SK-N-SH treated with all-trans-retinoic acid at 6 μM for 48 hours (cell line): ENCODE results near the gene DGKI.

Experiments used
- ATAC-seq: fragments of 200-7000 bp; cut with Tn5 transposase; 3 replicates; pipeline ENCODE4 v1.9.1; 2020; ENCODE audit warnings: mild to moderate bottlenecking, moderate library complexity
- ARNTL ChIP-seq: fragments of 450-650 bp; formaldehyde crosslinking; IDR thresholded peaks from 2 replicates; pipeline ENCODE4 v1.5.0; 2020; ENCODE audit warnings: low read depth, mild to moderate bottlenecking, moderate library complexity, borderline replicate concordance
- BACH2 ChIP-seq: fragments of 250-450 bp; sonication (Bioruptor Pico); IDR thresholded peaks from 2 replicates; pipeline ENCODE4 v1.9.0; 2021; ENCODE audit warnings: mild to moderate bottlenecking, borderline replicate concordance
- CREB5 ChIP-seq: fragments of 250-450 bp; sonication (Bioruptor Pico); IDR thresholded peaks from 2 replicates; pipeline ENCODE4 v1.5.1; 2020; ENCODE audit warnings: low read depth, mild to moderate bottlenecking, moderate library complexity
- CSDC2 ChIP-seq: fragments of 250-450 bp; sonication (Bioruptor Pico); IDR thresholded peaks from 2 replicates; pipeline ENCODE4 v1.5.0; 2020; ENCODE audit warnings: mild to moderate bottlenecking, moderate library complexity
- CSRNP3 ChIP-seq: fragments of 250-450 bp; sonication (Bioruptor Pico); IDR thresholded peaks from 2 replicates; pipeline ENCODE4 v1.5.1; 2021; ENCODE audit warnings: mild to moderate bottlenecking, moderate library complexity
- ESRRG ChIP-seq: fragments of 250-450 bp; sonication (Bioruptor Pico); IDR thresholded peaks from 2 replicates; pipeline ENCODE4 v1.6.1; 2021; ENCODE audit warnings: mild to moderate bottlenecking
- GLIS3 ChIP-seq: fragments of 250-450 bp; sonication (Bioruptor Pico); IDR thresholded peaks from 2 replicates; pipeline ENCODE4 v1.5.0; 2020; ENCODE audit warnings: mild to moderate bottlenecking, moderate library complexity
- ISL1 ChIP-seq: fragments of 250-450 bp; sonication (Bioruptor Pico); IDR thresholded peaks from 2 replicates; pipeline ENCODE4 v2.1.2; 2022; ENCODE audit warnings: mild to moderate bottlenecking, moderate library complexity
- OSR1 ChIP-seq: fragments of 250-450 bp; sonication (Bioruptor Pico); IDR thresholded peaks from 2 replicates; pipeline ENCODE4 v1.8.0; 2022; ENCODE audit warnings: moderate library complexity, mild to moderate bottlenecking, inconsistent platforms
- POU6F1 ChIP-seq: fragments of 250-450 bp; sonication (Bioruptor Pico); IDR thresholded peaks from 2 replicates; pipeline ENCODE4 v1.8.0; 2021; ENCODE audit warnings: low read depth, mild to moderate bottlenecking, moderate library complexity, borderline replicate concordance
- PPARA ChIP-seq: fragments of 250-450 bp; sonication (Bioruptor Pico); IDR thresholded peaks from 2 replicates; pipeline ENCODE4 v1.5.0; 2020; ENCODE audit warnings: mild to moderate bottlenecking, borderline replicate concordance
- RARB ChIP-seq: fragments of 250-450 bp; sonication (Bioruptor Pico); IDR thresholded peaks from 2 replicates; pipeline ENCODE4 v1.8.0; 2021; ENCODE audit warnings: mild to moderate bottlenecking, moderate library complexity
- SNAI2 ChIP-seq: fragments of 250-450 bp; sonication (Bioruptor Pico); IDR thresholded peaks from 2 replicates; pipeline ENCODE4 v1.5.0; 2020; ENCODE audit warnings: mild to moderate bottlenecking, moderate library complexity
- TCF4 ChIP-seq: fragments of 250-450 bp; sonication (Bioruptor Pico); IDR thresholded peaks from 2 replicates; pipeline ENCODE4 v1.8.0; 2021; ENCODE audit warnings: mild to moderate bottlenecking, moderate library complexity, borderline replicate concordance
- TSHZ2 ChIP-seq: fragments of 250-450 bp; sonication (Bioruptor Pico); IDR thresholded peaks from 2 replicates; pipeline ENCODE4 v1.5.0; 2020; ENCODE audit warnings: mild to moderate bottlenecking, moderate library complexity
- ZC3H10 ChIP-seq: fragments of 250-450 bp; sonication (Bioruptor Pico); IDR thresholded peaks from 2 replicates; pipeline ENCODE4 v1.5.1; 2021; ENCODE audit warnings: mild to moderate bottlenecking, moderate library complexity
- ZFP3 ChIP-seq: fragments of 250-450 bp; sonication (Bioruptor Pico); IDR thresholded peaks from 2 replicates; pipeline ENCODE4 v1.5.0; 2020; ENCODE audit warnings: mild to moderate bottlenecking, moderate library complexity
- ZFP30 ChIP-seq: fragments of 450-650 bp; formaldehyde crosslinking; IDR thresholded peaks from 2 replicates; pipeline ENCODE4 v1.5.0; 2022; ENCODE audit warnings: mild to moderate bottlenecking, moderate library complexity
- ZNF565 ChIP-seq: fragments of 450-650 bp; formaldehyde crosslinking; conservative IDR thresholded peaks from 2 replicates; pipeline ENCODE4 v1.5.0; 2020; ENCODE audit warnings: low read depth, mild to moderate bottlenecking, moderate library complexity
- ZNF70 ChIP-seq: fragments of 450-650 bp; formaldehyde crosslinking; IDR thresholded peaks from 2 replicates; pipeline ENCODE4 v1.5.0; 2020; ENCODE audit warnings: mild to moderate bottlenecking, moderate library complexity
- ZNF8 ChIP-seq: fragments of 450-650 bp; formaldehyde crosslinking; IDR thresholded peaks from 2 replicates; pipeline ENCODE4 v1.5.0; 2020; ENCODE audit warnings: mild to moderate bottlenecking, moderate library complexity
- TF ChIP-seq, protein P1 (sequence below): fragments of 250-450 bp; sonication (Bioruptor Pico); IDR thresholded peaks from 2 replicates; pipeline ENCODE4 v1.8.0; 2020; ENCODE audit warnings: mild to moderate bottlenecking, moderate library complexity, borderline replicate concordance

Gene DGKI

DNA sequence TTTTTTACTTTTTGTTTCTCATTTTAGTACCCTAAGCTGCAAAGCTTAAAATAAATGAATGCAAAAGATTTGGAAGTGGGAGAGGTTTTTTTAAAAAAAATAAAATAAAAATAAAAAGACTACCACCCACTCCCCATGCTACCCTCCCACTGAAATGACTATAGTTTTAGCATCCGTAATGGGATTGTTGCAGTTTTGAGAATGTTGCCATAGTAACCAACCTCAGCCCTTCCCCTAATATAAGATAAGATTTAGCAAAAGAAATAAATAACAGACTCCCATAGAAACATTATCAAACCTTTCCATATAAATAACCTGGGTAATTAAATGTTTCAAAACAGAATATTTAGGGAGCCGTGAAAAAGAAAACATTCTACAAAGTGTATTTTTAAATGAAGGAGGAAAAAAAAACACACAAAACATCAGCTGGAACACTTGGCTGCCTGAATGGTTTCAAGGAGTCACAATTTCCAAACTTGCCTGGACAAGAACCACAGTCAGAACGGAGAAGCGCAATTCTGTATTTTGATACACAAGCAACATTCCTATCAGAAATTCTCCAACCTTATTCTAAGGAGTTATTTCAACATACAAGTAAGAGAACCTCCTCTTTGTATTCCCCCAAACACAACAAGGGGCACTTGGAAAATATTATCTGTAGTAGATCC, 57.4 kb downstream of the DGKI start:
- no peak for ATAC-seq
- no peak for TF ChIP-seq ISL1 (CRISPR knock-in tag)
- TF ChIP-seq BACH2 (CRISPR knock-in tag) = no peak
- no peak for TF ChIP-seq ESRRG (CRISPR knock-in tag)
- TF ChIP-seq CSRNP3 (CRISPR knock-in tag) = no peak

DNA sequence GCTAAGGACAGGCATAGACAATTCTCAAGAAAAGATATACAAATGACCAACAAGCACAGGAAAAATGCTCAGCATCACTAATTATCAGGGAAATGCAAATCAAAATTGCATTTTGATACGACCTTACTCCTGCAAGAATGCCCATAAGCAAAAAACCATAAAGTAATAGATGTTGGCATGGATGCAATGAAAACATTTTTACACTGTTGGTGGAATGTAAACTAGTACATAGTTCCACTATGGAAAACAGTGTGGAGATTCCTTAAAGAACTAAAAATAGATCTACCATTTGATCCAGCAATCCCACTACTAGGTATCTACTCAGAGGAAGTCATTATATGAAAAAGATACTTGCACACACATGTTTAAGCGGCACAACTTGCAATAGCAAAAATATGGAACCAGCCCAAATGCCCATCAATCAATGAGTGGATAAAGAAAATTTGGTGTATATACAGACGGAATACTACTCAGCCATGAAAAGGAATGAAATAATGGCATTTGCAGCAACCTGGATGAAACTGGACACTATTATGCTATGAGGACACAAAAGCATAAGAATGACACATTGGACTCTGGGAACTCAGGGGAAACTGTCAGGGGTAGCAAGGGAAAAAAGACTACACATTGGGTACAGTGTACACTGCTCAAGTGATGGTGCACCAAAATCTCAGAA, 59.3 kb downstream of the DGKI start:
- TF ChIP-seq POU6F1 (CRISPR knock-in tag) = no peak
- no peak for TF ChIP-seq ARNTL (CRISPR knock-in tag)
- no peak for TF ChIP-seq PPARA (CRISPR knock-in tag)
- TF ChIP-seq ZNF8 (CRISPR knock-in tag) = no peak
- no peak for TF ChIP-seq CREB5 (CRISPR knock-in tag)
- no peak for TF ChIP-seq ZNF565 (CRISPR knock-in tag)
- TF ChIP-seq ESRRG (CRISPR knock-in tag) = no peak
- TF ChIP-seq ZFP30 (CRISPR knock-in tag) = no peak
- no peak for TF ChIP-seq TCF4 (CRISPR knock-in tag)
- no peak for TF ChIP-seq ZFP3 (CRISPR knock-in tag)
- TF ChIP-seq CSDC2 (CRISPR knock-in tag) = no peak
- no peak for TF ChIP-seq SNAI2 (CRISPR knock-in tag)
- no peak for TF ChIP-seq BACH2 (CRISPR knock-in tag)
- no peak for TF ChIP-seq GLIS3
- TF ChIP-seq ZC3H10 (CRISPR knock-in tag) = no peak
- TF ChIP-seq TSHZ2 (CRISPR knock-in tag) = no peak
- no peak for TF ChIP-seq OSR1 (CRISPR knock-in tag)
- no peak for TF ChIP-seq ISL1 (CRISPR knock-in tag)
- ATAC-seq = no peak

DNA sequence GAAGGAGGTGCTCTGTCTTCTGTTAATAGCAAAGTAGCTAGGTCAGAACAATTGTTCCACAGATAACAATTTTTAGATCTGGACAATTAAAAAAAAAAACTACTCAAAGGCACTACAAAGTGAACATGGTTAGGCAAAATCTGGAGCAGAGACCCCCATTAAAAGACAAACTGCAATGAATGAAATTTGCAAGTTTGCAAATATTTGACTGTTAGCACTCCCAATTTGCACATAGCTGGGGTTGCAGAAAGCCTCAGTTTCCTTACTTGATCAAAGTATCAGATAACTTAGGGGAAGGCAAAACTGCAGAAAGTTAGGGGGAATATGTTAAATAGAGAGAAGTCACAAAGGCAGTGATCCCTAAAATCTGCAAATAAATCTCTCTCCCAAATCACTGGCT, 68.3 kb downstream of the DGKI start:
- ATAC-seq = no peak
- TF ChIP-seq ZNF8 (CRISPR knock-in tag) = no peak
- no peak for TF ChIP-seq PPARA (CRISPR knock-in tag)
- no peak for TF ChIP-seq ZFP30 (CRISPR knock-in tag)
- no peak for TF ChIP-seq RARB (CRISPR knock-in tag)
- no peak for TF ChIP-seq GLIS3
- TF ChIP-seq ARNTL (CRISPR knock-in tag) = no peak
- TF ChIP-seq SNAI2 (CRISPR knock-in tag) = no peak
- no peak for TF ChIP-seq ZC3H10 (CRISPR knock-in tag)
- no peak for TF ChIP-seq OSR1 (CRISPR knock-in tag)
- TF ChIP-seq ZFP3 (CRISPR knock-in tag) = no peak
- TF ChIP-seq ISL1 (CRISPR knock-in tag) = no peak
- TF ChIP-seq, protein P1, sequence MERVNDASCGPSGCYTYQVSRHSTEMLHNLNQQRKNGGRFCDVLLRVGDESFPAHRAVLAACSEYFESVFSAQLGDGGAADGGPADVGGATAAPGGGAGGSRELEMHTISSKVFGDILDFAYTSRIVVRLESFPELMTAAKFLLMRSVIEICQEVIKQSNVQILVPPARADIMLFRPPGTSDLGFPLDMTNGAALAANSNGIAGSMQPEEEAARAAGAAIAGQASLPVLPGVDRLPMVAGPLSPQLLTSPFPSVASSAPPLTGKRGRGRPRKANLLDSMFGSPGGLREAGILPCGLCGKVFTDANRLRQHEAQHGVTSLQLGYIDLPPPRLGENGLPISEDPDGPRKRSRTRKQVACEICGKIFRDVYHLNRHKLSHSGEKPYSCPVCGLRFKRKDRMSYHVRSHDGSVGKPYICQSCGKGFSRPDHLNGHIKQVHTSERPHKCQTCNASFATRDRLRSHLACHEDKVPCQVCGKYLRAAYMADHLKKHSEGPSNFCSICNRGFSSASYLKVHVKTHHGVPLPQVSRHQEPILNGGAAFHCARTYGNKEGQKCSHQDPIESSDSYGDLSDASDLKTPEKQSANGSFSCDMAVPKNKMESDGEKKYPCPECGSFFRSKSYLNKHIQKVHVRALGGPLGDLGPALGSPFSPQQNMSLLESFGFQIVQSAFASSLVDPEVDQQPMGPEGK = no peak
- TF ChIP-seq ZNF565 (CRISPR knock-in tag) = no peak
- TF ChIP-seq BACH2 (CRISPR knock-in tag) = no peak
- TF ChIP-seq ESRRG (CRISPR knock-in tag) = no peak
- TF ChIP-seq TSHZ2 (CRISPR knock-in tag) = no peak
- no peak for TF ChIP-seq ZNF70 (CRISPR knock-in tag)
- no peak for TF ChIP-seq CSDC2 (CRISPR knock-in tag)
